ENCODE measurements around the gene ZFP36L2.
"Not testable (repeated sequence)": the region's sequence is repeated elsewhere in the genome, so short reads cannot be mapped to it uniquely, and the experiment has no call there.

The ZFP36L2 gene

GRCh38 chr2:43206602-43207001 is 19.8 kb downstream of the ZFP36L2 start:
- DNase-seq, result no peak

GRCh38 chr2:43203373-43203772 is 23.0 kb downstream of the ZFP36L2 start:
- no peak for DNase-seq

GRCh38 chr2:43202289-43202688 is 24.1 kb downstream of the ZFP36L2 start:
- DNase-seq, result no peak

GRCh38 chr2:43201497-43201896 is 24.9 kb downstream of the ZFP36L2 start:
- DNase-seq, result no peak

- no peak for DNase-seq
These were observed 25.4 kb downstream of the ZFP36L2 start for GRCh38 chr2:43201016-43201415.

GRCh38 chr2:43199492-43200488 is 26.6 kb downstream of the ZFP36L2 start:
- no peak for DNase-seq

- no peak for DNase-seq
These were observed 28.1 kb downstream of the ZFP36L2 start for GRCh38 chr2:43198263-43198662.

GRCh38 chr2:43197588-43197896 is 28.9 kb downstream of the ZFP36L2 start:
- DNase-seq, result no peak

GRCh38 chr2:43196768-43197587 is 29.4 kb downstream of the ZFP36L2 start:
- no peak for DNase-seq

GRCh38 chr2:43194121-43194869 is 32.1 kb downstream of the ZFP36L2 start:
- no peak for DNase-seq

GRCh38 chr2:43193652-43194120 is 32.7 kb downstream of the ZFP36L2 start:
- no peak for DNase-seq

- DNase-seq, result no peak
These were observed 33.4 kb downstream of the ZFP36L2 start for GRCh38 chr2:43192744-43193651.

GRCh38 chr2:43191947-43192516 is 34.4 kb downstream of the ZFP36L2 start:
- no peak for DNase-seq

- DNase-seq, result no peak
These were observed 35.9 kb downstream of the ZFP36L2 start for GRCh38 chr2:43190311-43191052.

- not testable (repeated sequence) for DNase-seq
These were observed 36.5 kb downstream of the ZFP36L2 start for GRCh38 chr2:43189861-43190260.

- no peak for DNase-seq
These were observed 37.6 kb downstream of the ZFP36L2 start for GRCh38 chr2:43188561-43189386.

- DNase-seq, result no peak
These were observed 39.6 kb downstream of the ZFP36L2 start for GRCh38 chr2:43186679-43187374.

GRCh38 chr2:43186321-43186678 is 40.1 kb downstream of the ZFP36L2 start:
- no peak for DNase-seq

GRCh38 chr2:43185146-43185545 is 41.3 kb downstream of the ZFP36L2 start:
- no peak for DNase-seq

Data from effector CD4-positive, alpha-beta T cell (primary cell).